Stimulated activated CD8-positive, alpha-beta memory T cell treated with anti-CD3 and anti-CD28 coated beads, Interleukin-15, amount 100 ng/mL, for 4 hours (primary cell): Measurements from ENCODE around the gene ENTPD2.
"Not testable (repeated sequence)": the region's sequence is repeated elsewhere in the genome, so short reads cannot be mapped to it uniquely, and the experiment has no call there.

Experiments
- DNase-seq, 2 donors: peaks; one replicate each; pipeline ENCODE4 v3.0.0-alpha.2; 2020; ENCODE audit warnings: low read depth in 2 of 2

The ENTPD2 gene

GRCh38 chr9:137015976-137016375, 37.9 kb downstream of the ENTPD2 start:
- no peak for DNase-seq

- no peak for DNase-seq
Observed at GRCh38 chr9:137015540-137015930, 38.3 kb downstream of the ENTPD2 start.

GRCh38 chr9:137014776-137015539, 38.9 kb downstream of the ENTPD2 start:
- no peak for DNase-seq

GRCh38 chr9:137014166-137014565, 39.7 kb downstream of the ENTPD2 start:
- DNase-seq = no peak

GRCh38 chr9:137013571-137013940, 40.3 kb downstream of the ENTPD2 start:
- DNase-seq = no peak

GRCh38 chr9:137012694-137013570, 40.9 kb downstream of the ENTPD2 start:
- DNase-seq = no peak

GRCh38 chr9:137011907-137012675, 41.8 kb downstream of the ENTPD2 start:
- DNase-seq = no peak

GRCh38 chr9:137011156-137011555, 42.7 kb downstream of the ENTPD2 start:
- DNase-seq = no peak

GRCh38 chr9:137009938-137010732, 43.7 kb downstream of the ENTPD2 start:
- no peak for DNase-seq

- no peak for DNase-seq
Observed at GRCh38 chr9:137009217-137009616, 44.6 kb downstream of the ENTPD2 start.

GRCh38 chr9:137008312-137008711, 45.5 kb downstream of the ENTPD2 start:
- no peak for DNase-seq

- no peak for DNase-seq
Observed at GRCh38 chr9:137007816-137008270, 46.0 kb downstream of the ENTPD2 start.

- no peak for DNase-seq
Observed at GRCh38 chr9:137007108-137007815, 46.6 kb downstream of the ENTPD2 start.

GRCh38 chr9:137006116-137007003, 47.5 kb downstream of the ENTPD2 start:
- no peak for DNase-seq

GRCh38 chr9:137004285-137004684, 49.6 kb downstream of the ENTPD2 start:
- DNase-seq = not testable (repeated sequence)

GRCh38 chr9:137002646-137003041, 51.2 kb downstream of the ENTPD2 start:
- DNase-seq = no peak

GRCh38 chr9:137001857-137002645, 51.8 kb downstream of the ENTPD2 start:
- DNase-seq = no peak

GRCh38 chr9:137000177-137000930, 53.5 kb downstream of the ENTPD2 start:
- no peak for DNase-seq
